Colonic mucosa (tissue), 4 donors: ENCODE measurements around the gene ZCCHC9. TPM values are rescaled to one million over a fixed set of nuclear protein-coding genes. Genes with fewer than 3 reads are reported as not detected.

Experiments used
- DNase-seq: peaks from one replicate; pipeline ENCODE4 v3.0.0-alpha.2; 2020
- H3K27ac ChIP-seq: fragments of 200-600 bp; one replicate; pipeline ENCODE4 v1.8.0; 2021
- H3K27me3 ChIP-seq: fragments of 200-600 bp; one replicate; pipeline ENCODE4 v1.8.0; 2021
- H3K36me3 ChIP-seq: fragments of 200-600 bp; one replicate; pipeline ENCODE4 v1.8.0; 2021
- H3K4me1 ChIP-seq: fragments of 200-600 bp; one replicate; pipeline ENCODE4 v1.8.0; 2021; ENCODE audit warnings: mild to moderate bottlenecking
- H3K4me3 ChIP-seq: fragments of 200-600 bp; one replicate; pipeline ENCODE4 v1.8.0; 2021
- H3K9ac ChIP-seq, 2 donors: one replicate each; pipeline ENCODE4 v1.7.0; 2013; ENCODE audit warnings: control low read depth in 2 of 2, low read depth in 2 of 2, low read length in 2 of 2
- H3K9me3 ChIP-seq: fragments of 200-600 bp; one replicate; pipeline ENCODE4 v1.8.0; 2021
- CTCF ChIP-seq: fragments of 200-600 bp; IDR thresholded peaks from one replicate; pipeline ENCODE4 v1.8.0; 2022; ENCODE audit warnings: antibody characterized with exemption, mild to moderate bottlenecking
- intact Hi-C: fragments of 100-400 bp; cut with DNase I; formaldehyde crosslinking; loops from one replicate; pipeline ENCODE4 v1.14.1; 2022
- total RNA-seq, 2 donors: library from RNA; stranded (reverse); fragmentation: NEBNext Ultra II Directional in 1 of 2; extraction: Animal tissue kit (Norgen Biotek cat#: 25700) in 1 of 2; gene quantifications; one replicate each; pipeline ENCODE4 v1.2.1, GENCODE V29; 2021
- donor health status: healthy.
- donor health status: DM: no; HTN: no; CAD: no.
- donor health status: DM: no; HTN: no; CAD: no.

ZCCHC9 gene
- total RNA-seq, 2 donors from 2014 or later: 21.7 to 24.9 TPM

GRCh38 chr5:81310402-81311063 is 9.1 kb downstream of the ZCCHC9 start:
- Histone ChIP-seq H3K4me1 (no peaks in the 10 kb centered on the region), H3K9ac (no peak overlapping the region), H3K4me3 (no peak overlapping the region), H3K27me3 (no peaks in the 10 kb centered on the region), H3K9me3 (no peaks in the 10 kb centered on the region), H3K27ac (no peak overlapping the region), H3K36me3 (no peaks in the 10 kb centered on the region)
- no peak for DNase-seq
- TF ChIP-seq CTCF: no peak
- intact Hi-C loops: no loop called here

GRCh38 chr5:81313278-81313677 is 11.9 kb downstream of the ZCCHC9 start:
- Histone ChIP-seq H3K27me3 (no peaks in the 10 kb centered on the region), H3K9ac (no peak overlapping the region), H3K36me3 (no peaks in the 10 kb centered on the region), H3K4me3 (no peak overlapping the region), H3K4me1 (no peaks in the 10 kb centered on the region), H3K9me3 (no peaks in the 10 kb centered on the region), H3K27ac (no peak overlapping the region)
- TF ChIP-seq CTCF: no peak
- intact Hi-C loops: no loop called here
- DNase-seq: no peak

- H3K9me3 ChIP-seq: no peaks in the 10 kb centered on the region
- no peaks in the 10 kb centered on the region for H3K36me3 ChIP-seq
- H3K27ac ChIP-seq: no peak overlapping the region
- no peaks in the 10 kb centered on the region for H3K27me3 ChIP-seq
- no peak for TF ChIP-seq CTCF
- DNase-seq: no peak
- intact Hi-C loops: no loop called here
- no peak overlapping the region for H3K4me3 ChIP-seq
- no peaks in the 10 kb centered on the region for H3K4me1 ChIP-seq
- no peak overlapping the region for H3K9ac ChIP-seq
These were observed 12.3 kb downstream of the ZCCHC9 start for GRCh38 chr5:81313686-81314085.

GRCh38 chr5:81314581-81314980 is 13.2 kb downstream of the ZCCHC9 start:
- intact Hi-C loops: no loop called here
- H3K4me1 ChIP-seq: no peaks in the 10 kb centered on the region
- H3K27me3 ChIP-seq: no peaks in the 10 kb centered on the region
- H3K27ac ChIP-seq: no peak overlapping the region
- H3K4me3 ChIP-seq: no peak overlapping the region
- TF ChIP-seq CTCF: no peak
- no peak for DNase-seq
- no peak overlapping the region for H3K9ac ChIP-seq
- no peaks in the 10 kb centered on the region for H3K9me3 ChIP-seq
- no peaks in the 10 kb centered on the region for H3K36me3 ChIP-seq

GRCh38 chr5:81315336-81315735 is 13.9 kb downstream of the ZCCHC9 start:
- Histone ChIP-seq H3K27me3 (no peaks in the 10 kb centered on the region), H3K27ac (no peak overlapping the region), H3K9me3 (no peaks in the 10 kb centered on the region), H3K4me1 (no peaks in the 10 kb centered on the region), H3K9ac (no peak overlapping the region), H3K36me3 (no peaks in the 10 kb centered on the region), H3K4me3 (no peak overlapping the region)
- TF ChIP-seq CTCF: no peak
- intact Hi-C loops: no loop called here
- DNase-seq: no peak
